GM18519 (cell line): ENCODE measurements around the gene MDM2.
"Not testable (repeated sequence)": the region's sequence is repeated elsewhere in the genome, so short reads cannot be mapped to it uniquely, and the experiment has no call there.

Experiments
- ATAC-seq: cut with Tn5 transposase; IDR thresholded peaks from one replicate; pipeline ENCODE4 v1.9.1; 2021; ENCODE audit warnings: mild to moderate bottlenecking, moderate library complexity; ENCODE audit not compliant: unreplicated experiment, low FRiP score

Gene MDM2

GRCh38 chr12:68824131-68824530, 16.2 kb downstream of the MDM2 start:
- ATAC-seq: no peak

- no peak for ATAC-seq
These were observed 16.7 kb downstream of the MDM2 start for GRCh38 chr12:68824597-68825250.

- ATAC-seq: no peak
These were observed 17.7 kb downstream of the MDM2 start for GRCh38 chr12:68825569-68826217.

GRCh38 chr12:68827895-68828671, 20.1 kb downstream of the MDM2 start:
- no peak for ATAC-seq

GRCh38 chr12:68828672-68829068, 20.7 kb downstream of the MDM2 start:
- no peak for ATAC-seq

- ATAC-seq: no peak
These were observed 23.3 kb downstream of the MDM2 start for GRCh38 chr12:68831272-68831671.

- no peak for ATAC-seq
These were observed 23.9 kb downstream of the MDM2 start for GRCh38 chr12:68831751-68832503.

GRCh38 chr12:68832504-68832867, 24.5 kb downstream of the MDM2 start:
- ATAC-seq: no peak

- no peak for ATAC-seq
These were observed 25.5 kb downstream of the MDM2 start for GRCh38 chr12:68833508-68833907.

GRCh38 chr12:68835333-68835908, 27.4 kb downstream of the MDM2 start:
- no peak for ATAC-seq

- ATAC-seq: no peak
These were observed 29.2 kb downstream of the MDM2 start for GRCh38 chr12:68837215-68837614.

- ATAC-seq: no peak
These were observed 30.3 kb downstream of the MDM2 start for GRCh38 chr12:68838046-68838886.

- ATAC-seq: no peak
These were observed 31.5 kb downstream of the MDM2 start for GRCh38 chr12:68839183-68840147.

- not testable (repeated sequence) for ATAC-seq
These were observed 33.2 kb downstream of the MDM2 start for GRCh38 chr12:68841175-68841574.

GRCh38 chr12:68841717-68842116, 33.7 kb downstream of the MDM2 start:
- no peak for ATAC-seq

- no peak for ATAC-seq
These were observed 34.1 kb downstream of the MDM2 start for GRCh38 chr12:68842123-68842522.

- ATAC-seq: no peak
These were observed 35.0 kb downstream of the MDM2 start for GRCh38 chr12:68842784-68843567.

GRCh38 chr12:68844318-68844745, 36.4 kb downstream of the MDM2 start:
- no peak for ATAC-seq
